PC-3 (cell line): Measurements from ENCODE around the gene IL19.

Source experiments
- CTCF ChIP-seq: fragments of 300-600 bp; sonication (generic); conservative IDR thresholded peaks from 2 replicates; pipeline ENCODE4 v1.5.1; 2017; ENCODE audit warnings: antibody characterized with exemption, low read depth, mild to moderate bottlenecking, low read length
- EZH2 ChIP-seq: fragments of 300-600 bp; sonication (generic); IDR thresholded peaks from one replicate; pipeline ENCODE4 v1.6.1; 2017; ENCODE audit warnings: antibody characterized with exemption, mild to moderate bottlenecking, low read length; ENCODE audit not compliant: unreplicated experiment

- TF ChIP-seq CTCF (no peak), EZH2 (no peak)
These were observed 41.1 kb upstream of the IL19 start for GRCh38 chr1:206729507-206729906.
